ENCODE measurements around the gene NPY2R.

Gene NPY2R

GRCh38 chr4:155248002-155248896 is 39.8 kb downstream of the NPY2R start:
- no peak for DNase-seq (ENCODE audit: low read depth)
- no peak overlapping the region for H3K4me3 ChIP-seq (ENCODE audit: low read depth, low read length)

DNA sequence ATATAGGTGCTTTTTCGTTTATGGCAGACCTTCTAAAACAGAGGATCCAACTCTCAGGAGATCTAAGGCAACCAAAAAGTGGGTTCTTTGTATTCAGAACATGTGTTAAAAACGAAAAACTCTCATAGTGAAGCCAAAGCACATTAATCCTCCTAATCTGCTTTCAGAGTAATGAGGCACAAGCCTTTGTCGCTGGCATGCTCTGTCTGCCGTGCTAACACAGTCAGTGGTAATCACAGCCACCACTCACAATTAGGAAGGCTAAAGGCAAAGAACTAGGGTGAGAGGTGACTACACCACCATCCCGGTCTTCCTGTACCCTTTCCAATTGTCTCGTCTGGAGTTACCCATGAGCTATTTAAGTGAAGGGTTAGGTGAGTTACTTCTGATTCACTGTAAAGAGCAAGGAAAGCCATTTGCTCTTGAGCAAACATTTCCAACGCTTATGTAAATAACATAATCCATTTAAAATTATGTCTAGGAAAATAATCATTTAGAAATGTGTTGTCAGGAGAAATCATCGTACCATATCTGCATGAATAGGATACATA is 40.7 kb downstream of the NPY2R start:
- DNase-seq (ENCODE audit: low read depth): no peak
- H3K4me3 ChIP-seq (ENCODE audit: low read depth, low read length): no peak overlapping the region

- H3K4me3 ChIP-seq (ENCODE audit: low read depth, low read length): no peak overlapping the region
- no peak for DNase-seq (ENCODE audit: low read depth)
These were observed 43.9 kb downstream of the NPY2R start for GRCh38 chr4:155252327-155252726.

- no peak for DNase-seq (ENCODE audit: low read depth)
These were observed 55.0 kb downstream of the NPY2R start for GRCh38 chr4:155263480-155263879.

DNA sequence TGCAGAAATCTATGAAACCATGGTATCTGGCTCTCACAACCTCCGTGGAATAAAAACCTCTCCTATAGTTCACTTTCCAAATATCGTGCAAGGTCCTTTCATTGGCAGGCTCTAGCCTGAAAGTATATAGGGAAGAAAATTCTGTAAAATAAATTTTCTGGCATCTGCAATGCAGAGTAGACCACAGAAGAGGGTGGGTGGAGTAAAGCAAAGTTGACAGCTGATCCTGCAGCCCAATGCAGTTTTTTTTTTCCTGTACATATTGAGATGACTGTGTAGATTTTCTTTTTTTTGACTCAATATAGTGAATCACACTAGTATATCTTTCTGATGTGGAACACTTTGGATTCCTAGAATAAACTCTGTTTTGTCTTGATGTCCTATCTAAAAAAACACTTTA is 56.7 kb downstream of the NPY2R start:
- no peak overlapping the region for H3K4me3 ChIP-seq (ENCODE audit: low read depth, low read length)
- DNase-seq (ENCODE audit: low read depth): no peak

More at GRCh38 chr4:155263480-155263879, 55.0 kb downstream of the NPY2R start:
- H3K4me3 ChIP-seq (ENCODE audit: low read depth, low read length): no peak overlapping the region
